ENCODE results near the gene SORL1-AS1.

SORL1-AS1 gene

GRCh38 chr11:121467965-121468364, 15.2 kb upstream of the SORL1-AS1 start:
- peak; percentile 36 for ATAC-seq
- intact Hi-C loops (cut with DNase I) = no loop called here

GRCh38 chr11:121467471-121467870, 14.7 kb upstream of the SORL1-AS1 start:
- ATAC-seq (no peak), DNase-seq (no peak)
- Histone ChIP-seq H3K27ac (peak overlapping the region in 1 of 2 donors; percentile 61), H3K4me1 (peaks cover 31 to 62% of the 10 kb centered on the region in 2 donors), H3K27me3 (no peaks in the 10 kb centered on the region), H3K9me3 (no peaks in the 10 kb centered on the region), H3K4me3 (no peak overlapping the region), H3K36me3 (peaks cover 0 to 13% of the 10 kb centered on the region in 2 donors)
- intact Hi-C loops (cut with DNase I) = no loop called here
- no peak for TF ChIP-seq CTCF (IDR thresholded peaks at IDR 0.05)

More at GRCh38 chr11:121467965-121468364, 15.2 kb upstream of the SORL1-AS1 start:
- Histone ChIP-seq H3K4me1 (peaks cover 31 to 62% of the 10 kb centered on the region in 2 donors), H3K9me3 (no peaks in the 10 kb centered on the region), H3K27me3 (no peaks in the 10 kb centered on the region), H3K27ac (peak overlapping the region in 1 of 2 donors; percentile 61), H3K4me3 (no peak overlapping the region), H3K36me3 (peaks cover 0 to 13% of the 10 kb centered on the region in 2 donors)
- peak in 1 of 4 donors; percentile 51 for DNase-seq
- TF ChIP-seq CTCF (IDR thresholded peaks at IDR 0.05) = no peak

GRCh38 chr11:121466063-121466794, 13.5 kb upstream of the SORL1-AS1 start:
- ATAC-seq (peak; percentile 84), DNase-seq (peak in 3 of 4 donors; percentile 63 to 90 (median 90))
- intact Hi-C loops (cut with DNase I) = no loop called here
- Histone ChIP-seq H3K4me1 (peaks cover 31 to 75% of the 10 kb centered on the region in 2 donors), H3K9me3 (no peaks in the 10 kb centered on the region), H3K27me3 (no peaks in the 10 kb centered on the region), H3K27ac (peak overlapping the region in 1 of 2 donors; percentile 61), H3K36me3 (peaks cover 0 to 7% of the 10 kb centered on the region in 2 donors), H3K4me3 (no peak overlapping the region)
- TF ChIP-seq CTCF (IDR thresholded peaks at IDR 0.05) = no peak

GRCh38 chr11:121465709-121466062, 12.9 kb upstream of the SORL1-AS1 start:
- no peak overlapping the region for H3K4me3 ChIP-seq
- H3K36me3 ChIP-seq = peaks cover 0 to 1% of the 10 kb centered on the region in 2 donors
- H3K9me3 ChIP-seq = no peaks in the 10 kb centered on the region
- H3K27ac ChIP-seq = peak overlapping the region in 1 of 2 donors; percentile 61
- H3K4me1 ChIP-seq = peaks cover 31 to 78% of the 10 kb centered on the region in 2 donors
- DNase-seq (no peak), ATAC-seq (no peak)
- H3K27me3 ChIP-seq = no peaks in the 10 kb centered on the region
- no peak for TF ChIP-seq CTCF (IDR thresholded peaks at IDR 0.05)
- intact Hi-C loops (cut with DNase I) = no loop called here

GRCh38 chr11:121464352-121464946, 11.7 kb upstream of the SORL1-AS1 start:
- Histone ChIP-seq H3K9me3 (no peaks in the 10 kb centered on the region), H3K27me3 (no peaks in the 10 kb centered on the region), H3K4me1 (peaks cover 31 to 90% of the 10 kb centered on the region in 2 donors), H3K4me3 (no peak overlapping the region), H3K36me3 (no peaks in the 10 kb centered on the region), H3K27ac (peak overlapping the region; percentile 22 to 53)
- TF ChIP-seq CTCF (IDR thresholded peaks at IDR 0.05) = no peak
- peak; percentile 64 for ATAC-seq
- intact Hi-C loops (cut with DNase I) = no loop called here
- DNase-seq = peak in 2 of 4 donors; percentile 63 to 80
